Hematopoietic multipotent progenitor cell treated with erythropoietin and hydrocortisone succinate and interleukin-3 and kit ligand, for 6 days (in vitro differentiated cells): ENCODE measurements around the gene TET2.

ENCODE experiments used
- DNase-seq: peaks from one replicate; pipeline ENCODE4 v3.0.0-alpha.2; 2015

The TET2 gene

GRCh38 chr4:105145156-105145902 lies 1.3 kb upstream of the TET2 start:
- DNase-seq = peak; percentile 70

DNA sequence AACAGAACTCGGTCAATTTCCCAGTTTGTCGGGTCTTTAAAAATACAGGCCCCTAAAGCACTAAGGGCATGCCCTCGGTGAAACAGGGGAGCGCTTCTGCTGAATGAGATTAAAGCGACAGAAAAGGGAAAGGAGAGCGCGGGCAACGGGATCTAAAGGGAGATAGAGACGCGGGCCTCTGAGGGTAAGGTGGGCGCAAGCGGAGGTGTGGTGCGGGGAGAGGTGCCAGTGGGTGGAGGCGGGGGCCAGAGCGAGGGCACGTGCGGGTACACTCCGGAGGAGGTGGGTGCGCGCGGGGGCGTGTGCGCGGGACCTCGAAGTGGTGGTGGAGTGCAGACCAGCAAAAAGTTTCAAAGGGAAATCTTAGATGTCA lies 787 bp upstream of the TET2 start:
- peak; percentile 58 for DNase-seq

GRCh38 chr4:105147016-105147552 lies 408 bp downstream of the TET2 start:
- no peak for DNase-seq

GRCh38 chr4:105147553-105148161 lies 981 bp downstream of the TET2 start:
- peak; percentile 57 for DNase-seq

- DNase-seq = no peak
Observed at GRCh38 chr4:105148356-105148755, 1.7 kb downstream of the TET2 start.

DNA sequence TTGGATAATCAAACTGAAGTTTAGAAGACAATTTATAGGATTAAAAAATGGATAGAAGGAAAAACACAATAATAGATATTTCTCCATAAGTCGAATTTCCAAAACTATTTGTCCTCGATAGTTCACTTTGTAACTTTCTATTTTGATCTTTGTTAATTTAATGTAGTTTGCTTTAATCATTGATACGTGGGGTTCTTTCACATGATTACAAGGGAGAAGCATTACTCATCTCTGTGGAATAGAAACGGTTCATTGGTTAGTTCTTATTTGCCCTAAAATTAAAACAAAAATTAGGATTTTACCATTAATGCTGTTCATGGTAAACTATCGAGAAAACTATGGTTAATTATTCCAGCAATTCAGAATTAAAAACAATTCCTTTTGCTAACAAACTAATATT lies 2.1 kb downstream of the TET2 start:
- peak; percentile 34 for DNase-seq

GRCh38 chr4:105149771-105150170 lies 3.1 kb downstream of the TET2 start:
- DNase-seq = peak; percentile 27

DNA sequence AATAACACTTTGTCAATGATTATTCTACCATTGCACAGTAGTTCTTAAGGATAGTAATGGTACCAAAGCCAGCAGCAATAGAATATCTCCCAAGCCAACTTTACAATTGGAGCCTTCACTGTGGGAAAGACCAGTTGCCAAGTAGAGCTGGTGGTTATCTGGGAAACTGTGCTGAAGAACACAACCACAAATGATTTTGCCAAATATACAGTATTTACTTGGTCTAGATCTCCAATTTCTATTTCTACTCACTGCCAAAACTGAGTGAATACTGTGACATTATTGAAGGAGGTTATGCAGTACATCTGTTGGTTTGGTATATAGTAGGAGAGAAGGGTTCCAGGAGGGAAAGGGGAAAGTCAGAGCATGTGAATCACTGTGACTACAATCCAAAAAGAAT lies 3.8 kb downstream of the TET2 start:
- no peak for DNase-seq

DNA sequence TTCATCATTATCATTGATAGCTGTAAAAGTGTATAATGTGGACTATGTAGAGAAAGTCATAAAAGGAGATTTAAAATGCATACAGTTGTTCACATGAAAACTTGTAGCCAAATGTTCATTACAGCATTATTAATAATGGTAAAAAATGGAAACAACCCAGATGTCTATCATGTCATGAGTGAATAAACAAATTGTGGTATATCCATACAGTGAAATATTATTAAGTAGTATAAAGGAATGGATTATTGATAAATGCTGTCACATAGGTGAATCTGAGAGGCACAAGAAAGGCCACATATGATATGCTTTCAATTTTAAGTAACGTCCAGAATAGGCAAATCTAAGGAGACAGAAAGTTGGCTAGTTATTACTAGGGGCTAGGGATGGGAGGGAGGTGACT lies 7.1 kb downstream of the TET2 start:
- no peak for DNase-seq

GRCh38 chr4:105154576-105154975 lies 7.9 kb downstream of the TET2 start:
- DNase-seq = no peak

DNA sequence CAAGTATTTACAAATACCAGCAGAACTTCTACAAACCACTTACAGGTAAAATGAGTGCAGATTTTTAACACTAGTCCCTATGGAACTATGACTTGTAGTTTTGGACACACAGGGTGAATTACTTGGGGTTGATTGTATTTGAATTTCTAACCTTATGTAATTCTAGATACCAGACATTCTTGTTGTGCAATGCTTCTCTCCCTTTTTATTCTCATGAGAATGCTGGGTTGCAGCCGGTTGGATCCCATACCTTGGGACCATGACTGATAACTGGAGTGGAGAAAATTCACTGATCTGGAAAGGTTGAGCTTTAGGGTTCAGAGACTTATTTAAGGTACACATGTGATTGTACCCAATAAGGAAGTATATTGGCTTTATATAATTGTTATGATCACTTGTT lies 8.8 kb downstream of the TET2 start:
- no peak for DNase-seq

- no peak for DNase-seq
Observed at GRCh38 chr4:105158837-105159236, 12.2 kb downstream of the TET2 start.

DNA sequence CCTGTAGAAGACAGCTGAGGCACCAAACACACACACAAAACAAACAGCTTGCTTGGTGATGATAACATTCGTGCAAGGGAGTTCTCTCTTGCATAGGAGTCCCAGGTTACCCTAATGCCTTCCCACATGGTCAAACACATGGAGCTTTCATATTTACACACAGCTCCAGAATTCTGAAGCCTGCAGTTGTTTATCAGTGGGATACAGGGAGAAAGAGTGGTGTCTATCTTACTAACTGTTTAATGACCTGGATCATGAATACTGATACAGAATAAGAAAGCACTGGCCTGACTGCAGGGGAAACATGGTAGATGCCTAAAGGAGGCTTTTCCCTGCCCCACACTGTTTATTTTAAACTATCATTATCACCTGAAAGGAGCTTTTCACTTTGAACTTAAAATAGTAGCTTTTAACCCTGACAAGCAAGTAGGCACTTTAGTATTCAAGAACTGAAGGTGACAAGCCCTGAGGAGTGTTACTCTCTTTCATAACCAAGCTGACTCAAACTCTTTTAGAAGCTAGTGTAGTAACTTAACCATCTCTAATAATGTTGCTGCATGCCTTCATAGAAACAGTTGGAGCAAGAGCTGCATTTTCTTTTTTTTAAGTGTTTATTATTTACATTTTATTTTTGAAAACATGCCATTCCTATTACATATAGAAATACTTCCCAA lies 15.6 kb downstream of the TET2 start:
- peak; percentile 64 for DNase-seq

GRCh38 chr4:105164548-105164947 lies 17.9 kb downstream of the TET2 start:
- no peak for DNase-seq

GRCh38 chr4:105166066-105166465 lies 19.4 kb downstream of the TET2 start:
- DNase-seq = no peak

DNA sequence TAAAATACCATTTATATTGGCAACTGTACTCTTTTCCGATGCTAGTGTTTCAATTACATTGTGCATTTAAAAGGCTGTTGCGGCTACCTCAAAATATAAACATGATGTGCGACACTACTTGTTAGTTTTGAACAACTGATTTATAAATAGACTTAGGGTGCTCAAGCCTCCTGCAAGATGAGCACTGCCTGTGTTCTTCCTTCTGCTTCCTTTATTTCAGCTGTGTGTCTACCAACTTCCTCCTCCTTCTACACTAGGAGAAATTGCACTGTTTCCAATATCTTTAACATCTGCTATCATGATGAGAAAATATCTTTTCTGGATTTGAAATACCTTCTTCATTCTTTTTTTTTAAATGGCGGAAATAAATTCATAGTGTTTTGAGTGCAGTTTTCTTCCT lies 24.0 kb downstream of the TET2 start:
- DNase-seq = peak; percentile 22

DNA sequence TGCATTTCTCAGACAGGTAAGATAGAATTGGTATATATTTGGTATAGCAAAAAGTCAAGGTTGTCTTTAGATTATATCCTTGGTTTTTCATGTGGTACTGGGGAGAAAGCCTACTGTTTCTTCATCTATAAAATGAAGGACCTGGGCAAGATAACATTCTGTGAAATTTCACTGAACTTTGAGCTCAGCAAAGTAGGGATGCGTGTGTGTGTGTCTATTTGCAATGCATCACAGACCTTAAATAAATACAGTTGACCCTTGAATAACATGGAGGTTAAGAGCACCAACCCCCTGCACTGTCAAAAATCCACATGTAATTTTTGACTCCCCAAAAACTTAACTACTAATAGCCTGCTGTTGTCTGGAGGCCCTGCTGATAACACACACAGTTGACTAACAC lies 25.2 kb downstream of the TET2 start:
- no peak for DNase-seq

DNA sequence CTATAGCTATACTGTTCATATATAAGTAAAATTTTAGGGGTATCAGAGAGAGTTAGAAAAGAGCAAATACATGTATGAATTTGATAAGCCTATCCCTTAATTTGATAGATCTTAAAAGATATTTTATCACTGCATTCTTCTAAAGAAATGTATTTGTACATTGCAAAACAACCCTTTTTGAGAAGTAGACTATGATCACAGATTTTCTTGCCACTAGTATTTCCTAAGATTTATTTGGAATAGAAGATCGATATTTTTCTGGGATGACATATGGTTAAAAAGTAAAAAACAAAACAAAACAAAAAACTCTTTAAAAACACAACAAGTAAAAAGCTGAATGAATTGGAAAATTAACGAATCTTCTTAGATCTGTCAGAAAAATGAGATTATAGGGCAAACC lies 27.4 kb downstream of the TET2 start:
- DNase-seq = no peak

DNA sequence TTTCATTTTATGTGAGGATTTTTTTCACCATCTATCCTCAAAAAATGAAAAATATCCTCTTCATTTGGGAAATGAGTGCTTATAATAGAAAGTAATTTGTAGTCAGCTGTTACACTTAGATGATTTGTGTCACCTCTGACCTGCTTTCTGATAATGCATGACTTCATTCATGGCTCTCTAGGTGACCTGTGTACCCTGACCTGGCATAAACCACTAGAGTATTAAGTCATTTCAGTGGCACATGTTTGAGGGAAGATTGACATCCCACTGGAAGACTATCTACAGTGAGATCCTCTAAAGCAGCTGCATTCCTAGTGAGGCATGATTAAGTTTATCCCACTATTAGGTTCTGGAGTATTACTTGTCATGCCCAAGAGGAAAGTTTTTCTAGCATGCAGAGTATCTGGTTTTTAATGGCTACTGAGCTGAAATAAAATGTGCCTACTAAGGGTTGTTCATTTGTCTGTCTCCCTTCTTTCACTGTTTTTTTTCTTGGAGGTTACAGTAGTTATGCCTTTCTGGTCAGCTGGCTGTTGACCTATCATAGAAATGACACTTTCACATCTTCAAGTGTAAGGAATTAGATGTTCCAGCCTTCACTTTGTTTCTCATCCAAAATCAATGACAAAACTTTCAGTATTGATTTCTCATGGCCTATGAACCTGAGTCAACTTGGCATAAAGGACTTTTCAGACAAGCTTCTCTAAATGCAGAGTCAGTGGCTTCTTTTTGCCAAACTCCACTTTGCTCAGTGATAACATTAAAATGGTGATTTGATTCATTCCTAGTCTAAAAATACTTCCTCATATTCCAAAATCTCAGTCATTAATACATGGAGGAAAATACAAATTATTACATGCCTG lies 33.1 kb downstream of the TET2 start:
- DNase-seq = no peak

DNA sequence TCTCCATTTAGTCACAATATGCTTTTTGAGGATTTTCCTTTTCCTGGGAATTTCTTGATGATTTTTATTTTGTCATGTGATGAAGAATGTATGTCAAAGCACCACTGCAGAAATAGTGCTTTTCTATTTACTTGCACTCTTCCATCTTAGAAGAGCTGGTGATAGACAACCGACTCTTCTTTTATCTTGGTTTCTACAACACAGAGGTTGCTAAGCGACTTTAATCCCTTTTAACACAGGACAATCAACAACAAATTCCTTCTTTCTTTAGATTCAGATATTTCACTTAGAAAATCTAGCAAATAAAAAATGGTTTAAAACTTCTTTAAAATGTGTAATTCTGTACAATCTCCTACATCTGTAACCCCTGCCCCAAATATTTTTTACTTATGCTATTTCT lies 34.6 kb downstream of the TET2 start:
- DNase-seq = no peak

DNA sequence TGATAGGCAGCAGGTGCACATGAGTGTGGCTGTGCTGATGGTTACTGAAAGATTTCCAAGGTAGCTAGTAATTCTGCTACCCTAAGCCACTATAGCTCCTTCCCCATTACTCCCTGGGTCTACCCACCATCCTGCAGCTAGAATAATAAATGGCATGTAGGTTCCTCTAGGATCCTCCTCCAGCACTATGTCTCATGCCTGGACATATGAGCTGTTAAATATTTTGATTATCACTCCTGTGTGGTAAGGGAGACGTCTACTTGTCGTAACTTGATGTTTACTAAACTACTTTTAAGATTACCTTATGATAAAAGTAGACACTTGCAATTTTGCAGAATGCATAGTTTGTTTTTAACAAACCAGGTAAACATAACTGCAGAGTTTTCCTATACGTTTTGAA lies 35.5 kb downstream of the TET2 start:
- DNase-seq = no peak

GRCh38 chr4:105184316-105184980 lies 37.8 kb downstream of the TET2 start:
- no peak for DNase-seq
